Measurements from ENCODE around the gene PDK2. TPM values are rescaled to one million over a fixed set of nuclear protein-coding genes. Genes with fewer than 3 reads are reported as not detected.

PDK2 gene
- total and polyA plus RNA-seq, 10 of the 15 experiments (the other 5 are each of a cell fraction or from before 2014, with no cell fraction given): 0.98 to 22.6 (median 12.3) TPM

DNA sequence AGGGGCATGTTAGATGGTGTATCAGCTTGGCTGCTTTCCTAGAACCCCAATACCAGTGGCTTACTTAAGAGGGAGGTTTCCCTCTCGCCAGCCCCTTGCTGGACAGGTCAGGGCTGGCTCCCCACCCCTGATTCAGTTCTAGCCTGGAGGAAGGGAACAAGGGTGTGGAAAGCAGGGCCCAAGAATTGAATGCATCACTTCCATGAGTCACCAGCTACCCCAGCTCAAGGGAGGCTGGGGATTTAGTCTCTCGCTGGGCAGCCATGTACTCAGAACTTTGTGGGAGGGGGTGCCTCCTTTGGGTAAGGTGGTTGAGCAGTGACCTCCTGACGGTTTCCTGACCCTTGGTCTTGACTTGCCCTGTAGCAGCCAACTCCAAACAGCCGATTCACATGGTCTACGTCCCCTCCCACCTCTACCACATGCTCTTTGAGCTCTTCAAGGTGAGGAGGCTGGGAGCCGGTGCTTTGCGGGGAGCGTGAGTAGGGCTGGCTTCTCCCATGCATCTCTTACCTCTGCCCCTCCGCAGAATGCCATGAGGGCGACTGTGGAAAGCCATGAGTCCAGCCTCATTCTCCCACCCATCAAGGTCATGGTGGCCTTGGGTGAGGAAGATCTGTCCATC lies 12.8 kb downstream of the PDK2 start (continued):
- TF ChIP-seq, protein P1, sequence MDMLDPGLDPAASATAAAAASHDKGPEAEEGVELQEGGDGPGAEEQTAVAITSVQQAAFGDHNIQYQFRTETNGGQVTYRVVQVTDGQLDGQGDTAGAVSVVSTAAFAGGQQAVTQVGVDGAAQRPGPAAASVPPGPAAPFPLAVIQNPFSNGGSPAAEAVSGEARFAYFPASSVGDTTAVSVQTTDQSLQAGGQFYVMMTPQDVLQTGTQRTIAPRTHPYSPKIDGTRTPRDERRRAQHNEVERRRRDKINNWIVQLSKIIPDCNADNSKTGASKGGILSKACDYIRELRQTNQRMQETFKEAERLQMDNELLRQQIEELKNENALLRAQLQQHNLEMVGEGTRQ (IDR thresholded peaks at IDR 0.05; ENCODE audit: borderline replicate concordance, low read depth, low read length): no peak
- TF ChIP-seq KLF5 (IDR thresholded peaks at IDR 0.05; ENCODE audit: partially characterized antibody): no peak
- TF ChIP-seq NFXL1 (IDR thresholded peaks at IDR 0.05; ENCODE audit: borderline replicate concordance): no peak
- TF ChIP-seq NRF1 (conservative IDR thresholded peaks at IDR 0.05; ENCODE audit: low read depth, low read length): no peak
- no peak for TF ChIP-seq FOXM1 (IDR thresholded peaks at IDR 0.05; ENCODE audit: low read depth, low read length)
- no peak for TF ChIP-seq CHD2 (IDR thresholded peaks at IDR 0.05; ENCODE audit: borderline replicate concordance, low read depth, low read length)
- TF ChIP-seq, protein P2, sequence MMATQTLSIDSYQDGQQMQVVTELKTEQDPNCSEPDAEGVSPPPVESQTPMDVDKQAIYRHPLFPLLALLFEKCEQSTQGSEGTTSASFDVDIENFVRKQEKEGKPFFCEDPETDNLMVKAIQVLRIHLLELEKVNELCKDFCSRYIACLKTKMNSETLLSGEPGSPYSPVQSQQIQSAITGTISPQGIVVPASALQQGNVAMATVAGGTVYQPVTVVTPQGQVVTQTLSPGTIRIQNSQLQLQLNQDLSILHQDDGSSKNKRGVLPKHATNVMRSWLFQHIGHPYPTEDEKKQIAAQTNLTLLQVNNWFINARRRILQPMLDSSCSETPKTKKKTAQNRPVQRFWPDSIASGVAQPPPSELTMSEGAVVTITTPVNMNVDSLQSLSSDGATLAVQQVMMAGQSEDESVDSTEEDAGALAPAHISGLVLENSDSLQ (IDR thresholded peaks at IDR 0.05): no peak
- TF ChIP-seq RBBP5 (conservative IDR thresholded peaks at IDR 0.05): no peak
- no peak for TF ChIP-seq TCF7 (IDR thresholded peaks at IDR 0.05; ENCODE audit: borderline replicate concordance)

DNA sequence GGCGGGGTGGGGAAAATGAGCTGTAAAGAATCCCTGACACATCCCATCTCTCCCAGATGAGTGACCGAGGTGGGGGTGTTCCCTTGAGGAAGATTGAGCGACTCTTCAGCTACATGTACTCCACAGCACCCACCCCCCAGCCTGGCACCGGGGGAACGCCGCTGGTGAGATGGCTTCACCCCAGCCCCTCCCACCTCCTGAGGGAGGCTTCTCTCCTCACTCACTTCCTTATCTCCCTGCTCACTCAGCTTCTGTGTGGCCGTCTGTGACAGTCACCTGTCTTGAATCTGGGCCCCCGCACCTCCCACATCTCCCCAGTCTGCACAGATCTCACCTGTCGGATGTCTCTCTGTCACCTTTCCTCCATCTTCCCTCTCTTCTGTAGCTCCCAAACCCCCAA lies 13.4 kb downstream of the PDK2 start:
- H3K4me3 ChIP-seq: no peak overlapping the region
- 85% methylated on average over 9 of the region's 9 CpGs for WGBS (ENCODE audit: insufficient coverage, insufficient replicate concordance, low lambda C conversion rate, missing lambda C conversion rate)
- no peak overlapping the region for H3K27ac ChIP-seq (ENCODE audit: control insufficient read depth, insufficient read depth)
- no peaks in the 10 kb centered on the region; a peak in 2 of 4 replicates for H3K36me3 ChIP-seq (ENCODE audit: control insufficient read depth in 2 of 2, insufficient read depth in 2 of 2, low read length in 1 of 2)
- no peaks in the 10 kb centered on the region for H4K20me1 ChIP-seq (ENCODE audit: control insufficient read depth, insufficient read depth)
- H2AFZ ChIP-seq (ENCODE audit: control insufficient read depth, low read depth, low read length): no peak overlapping the region
- no peak for ATAC-seq
- H3K79me2 ChIP-seq (ENCODE audit: control insufficient read depth, insufficient read depth, low read length): no peaks in the 10 kb centered on the region
- no peak for DNase-seq (ENCODE audit: low read depth, low spot score)
- no peak for FAIRE-seq
- in situ Hi-C loops (cut with MboI): no loop called here
- ChIA-PET CTCF (interaction anchor here (0.5 to 2.0 kb wide), 3 partner anchors 15 to 918 kb away, joined by 3 to 11 read pairs (median 6); no protein-coding TSS in a partner anchor), SMC1A (ENCODE audit: uncharacterized antibody, unreplicated experiment) (no interaction called here), RAD21 (ENCODE audit: unreplicated experiment) (interaction anchor here (1.0 kb wide), 1 partner anchor 21 kb away, joined by 3 read pairs; no protein-coding TSS in a partner anchor), POLR2A (no interaction called here)
- BruUV-seq (replicated peaks): no TSS peak
- no peak overlapping the region for H3K4me2 ChIP-seq (ENCODE audit: control insufficient read depth, insufficient read depth)
- H3K9ac ChIP-seq (ENCODE audit: control insufficient read depth, insufficient read depth, low read length): no peak overlapping the region
- intact Hi-C loops (cut with micrococcal nuclease; ENCODE audit: unreplicated experiment): no loop called here
- no peaks in the 10 kb centered on the region for H3K9me3 ChIP-seq (replicated peaks; ENCODE audit: control insufficient read depth, insufficient read depth, low read length)
- H3K27me3 ChIP-seq (replicated peaks in 1 of 2; ENCODE audit: control insufficient read depth in 2 of 2, insufficient read depth in 2 of 2, low read length in 1 of 2): no peaks in the 10 kb centered on the region
- H3K4me1 ChIP-seq (ENCODE audit: control insufficient read depth, insufficient read depth, low read length): no peaks in the 10 kb centered on the region
- TF ChIP-seq, protein P3, sequence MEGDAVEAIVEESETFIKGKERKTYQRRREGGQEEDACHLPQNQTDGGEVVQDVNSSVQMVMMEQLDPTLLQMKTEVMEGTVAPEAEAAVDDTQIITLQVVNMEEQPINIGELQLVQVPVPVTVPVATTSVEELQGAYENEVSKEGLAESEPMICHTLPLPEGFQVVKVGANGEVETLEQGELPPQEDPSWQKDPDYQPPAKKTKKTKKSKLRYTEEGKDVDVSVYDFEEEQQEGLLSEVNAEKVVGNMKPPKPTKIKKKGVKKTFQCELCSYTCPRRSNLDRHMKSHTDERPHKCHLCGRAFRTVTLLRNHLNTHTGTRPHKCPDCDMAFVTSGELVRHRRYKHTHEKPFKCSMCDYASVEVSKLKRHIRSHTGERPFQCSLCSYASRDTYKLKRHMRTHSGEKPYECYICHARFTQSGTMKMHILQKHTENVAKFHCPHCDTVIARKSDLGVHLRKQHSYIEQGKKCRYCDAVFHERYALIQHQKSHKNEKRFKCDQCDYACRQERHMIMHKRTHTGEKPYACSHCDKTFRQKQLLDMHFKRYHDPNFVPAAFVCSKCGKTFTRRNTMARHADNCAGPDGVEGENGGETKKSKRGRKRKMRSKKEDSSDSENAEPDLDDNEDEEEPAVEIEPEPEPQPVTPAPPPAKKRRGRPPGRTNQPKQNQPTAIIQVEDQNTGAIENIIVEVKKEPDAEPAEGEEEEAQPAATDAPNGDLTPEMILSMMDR (IDR thresholded peaks at IDR 0.05 in 2 of 3, conservative IDR thresholded peaks at IDR 0.05 in 1 of 3; ENCODE audit: control insufficient read depth in 2 of 3, extremely low read depth in 1 of 3, insufficient read depth in 1 of 3, low read depth in 3 of 3, low read length in 3 of 3): no peak
- TF ChIP-seq MYB (IDR thresholded peaks at IDR 0.05; ENCODE audit: borderline replicate concordance, low read depth, low read length): no peak
- TF ChIP-seq, protein P4, sequence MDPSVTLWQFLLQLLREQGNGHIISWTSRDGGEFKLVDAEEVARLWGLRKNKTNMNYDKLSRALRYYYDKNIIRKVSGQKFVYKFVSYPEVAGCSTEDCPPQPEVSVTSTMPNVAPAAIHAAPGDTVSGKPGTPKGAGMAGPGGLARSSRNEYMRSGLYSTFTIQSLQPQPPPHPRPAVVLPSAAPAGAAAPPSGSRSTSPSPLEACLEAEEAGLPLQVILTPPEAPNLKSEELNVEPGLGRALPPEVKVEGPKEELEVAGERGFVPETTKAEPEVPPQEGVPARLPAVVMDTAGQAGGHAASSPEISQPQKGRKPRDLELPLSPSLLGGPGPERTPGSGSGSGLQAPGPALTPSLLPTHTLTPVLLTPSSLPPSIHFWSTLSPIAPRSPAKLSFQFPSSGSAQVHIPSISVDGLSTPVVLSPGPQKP (IDR thresholded peaks at IDR 0.05; ENCODE audit: low read depth, low read length): no peak
- TF ChIP-seq CBX5 (IDR thresholded peaks at IDR 0.05; ENCODE audit: low read depth): no peak
- TF ChIP-seq KAT2A (conservative IDR thresholded peaks at IDR 0.05; ENCODE audit: control insufficient read depth, low read depth, low read length): no peak
- TF ChIP-seq MTA2 (IDR thresholded peaks at IDR 0.05; ENCODE audit: low read depth): no peak
- no peak for TF ChIP-seq HDAC2 (IDR thresholded peaks at IDR 0.05)
- no peak for TF ChIP-seq FOXK2 (IDR thresholded peaks at IDR 0.05)
